ENCODE results near the gene LPP.

The LPP gene

GRCh38 chr3:188220988-188221818, 67.2 kb downstream of the LPP start:
- DNase-seq (ENCODE audit: low read depth) = no peak

- no peak for DNase-seq (ENCODE audit: low read depth)
These were observed 70.0 kb downstream of the LPP start for GRCh38 chr3:188223936-188224335.

GRCh38 chr3:188227442-188227841, 73.5 kb downstream of the LPP start:
- DNase-seq (ENCODE audit: low read depth) = no peak

GRCh38 chr3:188229177-188229576, 75.2 kb downstream of the LPP start:
- DNase-seq (ENCODE audit: low read depth) = no peak

- DNase-seq (ENCODE audit: low read depth) = no peak
These were observed 75.8 kb downstream of the LPP start for GRCh38 chr3:188229726-188230125.

GRCh38 chr3:188230962-188231361, 77.0 kb downstream of the LPP start:
- DNase-seq (ENCODE audit: low read depth) = no peak

- DNase-seq (ENCODE audit: low read depth) = no peak
These were observed 77.5 kb downstream of the LPP start for GRCh38 chr3:188231456-188231855.

GRCh38 chr3:188232656-188233055, 78.7 kb downstream of the LPP start:
- DNase-seq (ENCODE audit: low read depth) = no peak

- no peak for DNase-seq (ENCODE audit: low read depth)
These were observed 79.4 kb downstream of the LPP start for GRCh38 chr3:188233320-188233719.

GRCh38 chr3:188234132-188234531, 80.2 kb downstream of the LPP start:
- no peak for DNase-seq (ENCODE audit: low read depth)

GRCh38 chr3:188236271-188236670, 82.3 kb downstream of the LPP start:
- no peak for DNase-seq (ENCODE audit: low read depth)

GRCh38 chr3:188239035-188239434, 85.1 kb downstream of the LPP start:
- no peak for DNase-seq (ENCODE audit: low read depth)

GRCh38 chr3:188239577-188239976, 85.6 kb downstream of the LPP start:
- no peak for DNase-seq (ENCODE audit: low read depth)

- no peak for DNase-seq (ENCODE audit: low read depth)
These were observed 86.4 kb downstream of the LPP start for GRCh38 chr3:188240189-188240981.

- no peak for DNase-seq (ENCODE audit: low read depth)
These were observed 87.1 kb downstream of the LPP start for GRCh38 chr3:188241072-188241471.

- DNase-seq (ENCODE audit: low read depth) = no peak
These were observed 87.9 kb downstream of the LPP start for GRCh38 chr3:188241883-188242282.

- DNase-seq (ENCODE audit: low read depth) = no peak
These were observed 88.6 kb downstream of the LPP start for GRCh38 chr3:188242436-188243123.

- DNase-seq (ENCODE audit: low read depth) = no peak
These were observed 89.3 kb downstream of the LPP start for GRCh38 chr3:188243124-188243795.

- DNase-seq (ENCODE audit: low read depth) = no peak
These were observed 90.5 kb downstream of the LPP start for GRCh38 chr3:188244395-188244861.

GRCh38 chr3:188246905-188247304, 92.9 kb downstream of the LPP start:
- DNase-seq (ENCODE audit: low read depth) = no peak

GRCh38 chr3:188248036-188248561, 94.1 kb downstream of the LPP start:
- no peak for DNase-seq (ENCODE audit: low read depth)

Data from activated T-cell treated with anti-CD3 and anti-CD28 coated beads for 48 hours (primary cell).